HG02884 (cell line): ENCODE data around the gene TRIOBP.

Experiments used
- ATAC-seq: cut with Tn5 transposase; IDR thresholded peaks from one replicate; pipeline ENCODE4 v1.9.1; 2021; ENCODE audit warnings: mild to moderate bottlenecking, moderate library complexity; ENCODE audit not compliant: unreplicated experiment

TRIOBP gene

DNA sequence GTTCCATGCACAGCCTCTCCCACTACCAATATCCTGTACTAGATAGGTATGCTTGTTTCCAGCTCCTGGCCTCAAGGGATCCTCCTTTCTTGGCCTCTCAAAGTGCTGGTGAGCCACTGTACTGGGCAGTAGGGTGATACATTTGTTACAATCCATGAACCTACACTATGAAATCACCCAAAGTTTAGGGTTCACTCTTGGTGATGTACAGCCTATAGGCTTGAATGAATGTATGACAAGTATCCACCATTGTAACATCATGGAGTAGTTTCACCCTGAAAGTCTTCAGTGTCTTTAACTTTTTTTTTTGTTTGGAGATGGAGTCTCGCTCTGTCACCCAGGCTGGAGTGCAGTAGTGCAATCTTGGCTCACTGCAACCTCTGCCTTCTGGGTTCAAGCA is 31.8 kb downstream of the TRIOBP start:
- ATAC-seq = no peak

DNA sequence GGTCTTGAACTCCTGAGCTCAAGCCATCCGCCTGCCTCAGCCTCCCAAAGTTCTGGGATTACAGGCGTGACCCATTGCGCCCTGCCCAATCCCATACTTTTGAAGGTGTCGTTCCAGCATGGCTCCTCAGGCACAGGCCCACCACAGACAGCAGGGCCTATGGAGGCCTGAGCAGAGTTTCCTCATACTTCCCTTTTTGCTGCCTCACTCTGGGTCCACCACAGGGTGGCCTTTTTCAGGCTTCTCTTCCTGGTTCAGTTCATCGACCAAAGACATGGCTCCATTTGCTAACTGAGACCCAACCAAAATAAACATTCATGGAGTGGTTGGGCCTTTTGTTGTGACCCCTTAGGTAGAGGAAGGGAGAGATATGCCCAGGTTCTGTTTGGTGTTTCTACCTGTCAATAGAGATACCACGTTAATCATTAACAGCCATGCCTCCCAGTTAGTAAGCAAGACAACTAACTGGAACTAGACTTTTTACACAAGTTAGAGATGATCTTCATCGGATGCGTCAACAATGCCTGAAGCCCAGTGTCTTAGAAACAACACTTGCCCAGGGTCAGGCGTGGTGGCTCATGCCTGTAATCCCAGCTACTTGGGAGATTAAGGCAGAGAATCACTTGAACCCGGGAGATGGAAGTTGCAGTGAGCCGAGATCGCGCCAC is 35.1 kb downstream of the TRIOBP start:
- no peak for ATAC-seq

DNA sequence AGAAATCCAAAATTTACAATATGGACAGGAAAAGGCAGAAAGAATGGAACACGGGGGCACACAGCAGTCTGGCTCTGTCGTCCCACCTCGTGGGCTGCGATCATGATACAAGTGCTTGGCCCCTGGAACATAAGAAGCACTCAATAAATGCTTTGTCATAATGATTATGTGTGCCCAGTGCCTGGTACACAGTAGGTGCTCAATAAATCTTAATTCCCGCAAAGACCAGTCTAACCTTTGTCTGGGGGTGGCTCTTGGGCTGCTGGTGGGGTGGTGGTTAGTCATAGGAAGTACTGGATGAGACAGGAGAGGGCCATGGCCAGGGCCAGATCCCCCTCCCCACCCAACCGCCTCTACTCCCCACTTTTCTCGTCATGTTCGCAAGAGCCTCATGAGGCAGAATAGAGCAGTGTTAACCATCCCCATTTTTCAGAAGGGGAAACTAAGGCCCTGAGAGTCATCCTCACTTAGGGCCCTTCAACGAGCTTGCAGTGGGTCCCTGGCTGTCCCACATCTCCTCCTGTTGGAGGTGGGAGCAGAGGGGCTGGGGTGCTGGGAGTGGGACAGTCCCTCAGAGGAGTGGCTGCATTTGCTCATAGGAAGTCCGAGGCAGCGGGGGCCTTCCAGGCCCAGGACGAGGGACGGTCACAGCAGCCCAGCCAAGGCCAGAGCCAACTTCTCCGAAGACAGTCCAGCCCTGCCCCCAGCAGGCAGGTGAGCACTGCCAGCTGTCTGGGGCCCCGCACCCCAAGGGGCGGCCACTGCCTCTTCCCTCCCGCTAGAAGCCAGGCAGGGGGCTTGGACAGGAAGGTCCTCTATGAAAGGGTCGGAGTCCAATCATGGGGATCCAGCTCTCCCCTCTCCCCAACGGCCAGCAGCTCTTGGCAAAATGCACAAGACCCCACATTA is 36.1 kb downstream of the TRIOBP start:
- no peak for ATAC-seq

DNA sequence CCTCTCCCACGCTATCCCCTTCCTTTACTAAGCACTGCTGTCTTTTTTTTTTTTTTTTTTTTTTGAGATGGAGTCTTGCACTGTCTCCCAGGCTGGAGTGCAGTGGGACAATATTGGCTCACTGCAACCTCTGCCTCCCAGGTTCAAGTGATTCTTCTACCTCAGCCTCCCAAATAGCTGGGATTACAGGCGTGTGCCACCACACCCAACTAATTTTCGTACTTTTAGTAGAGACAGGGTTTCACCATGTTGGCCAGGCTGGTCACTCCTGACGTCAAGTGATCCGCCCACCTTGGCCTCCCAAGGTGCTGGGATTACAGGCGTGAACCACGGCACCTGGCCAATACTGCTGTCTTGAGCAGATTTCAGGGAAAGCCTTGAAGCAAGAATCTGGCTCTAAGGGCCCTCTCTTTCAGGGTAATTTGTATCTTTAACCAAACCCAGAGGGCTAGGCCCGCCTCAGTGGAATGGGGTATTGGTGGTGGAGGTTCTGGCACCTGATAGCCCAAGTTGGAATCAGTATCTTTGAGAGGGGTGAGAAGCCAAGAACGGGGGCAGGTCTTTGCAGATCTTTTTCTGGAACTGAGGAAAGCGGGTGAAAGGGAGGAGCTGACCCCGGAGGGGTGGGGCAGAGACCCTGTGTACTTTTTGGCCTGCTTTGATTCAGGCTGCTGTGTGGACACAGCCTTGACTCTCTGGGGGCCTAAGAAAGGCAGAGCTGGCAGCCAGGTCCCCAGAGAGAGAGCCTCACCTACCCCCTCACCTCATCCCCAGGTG is 37.0 kb downstream of the TRIOBP start:
- ATAC-seq = no peak

DNA sequence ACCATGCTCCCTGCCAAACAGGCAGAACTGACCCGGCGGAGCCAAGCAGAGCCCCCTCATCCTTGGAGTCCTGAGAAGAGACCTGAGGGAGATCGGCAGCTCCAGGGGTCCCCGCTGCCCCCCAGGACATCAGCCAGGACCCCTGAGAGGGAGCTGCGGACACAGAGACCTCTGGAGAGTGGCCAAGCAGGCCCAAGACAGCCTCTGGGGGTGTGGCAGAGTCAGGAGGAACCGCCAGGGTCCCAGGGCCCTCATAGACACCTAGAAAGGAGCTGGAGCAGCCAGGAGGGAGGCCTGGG is 37.5 kb downstream of the TRIOBP start:
- no peak for ATAC-seq

DNA sequence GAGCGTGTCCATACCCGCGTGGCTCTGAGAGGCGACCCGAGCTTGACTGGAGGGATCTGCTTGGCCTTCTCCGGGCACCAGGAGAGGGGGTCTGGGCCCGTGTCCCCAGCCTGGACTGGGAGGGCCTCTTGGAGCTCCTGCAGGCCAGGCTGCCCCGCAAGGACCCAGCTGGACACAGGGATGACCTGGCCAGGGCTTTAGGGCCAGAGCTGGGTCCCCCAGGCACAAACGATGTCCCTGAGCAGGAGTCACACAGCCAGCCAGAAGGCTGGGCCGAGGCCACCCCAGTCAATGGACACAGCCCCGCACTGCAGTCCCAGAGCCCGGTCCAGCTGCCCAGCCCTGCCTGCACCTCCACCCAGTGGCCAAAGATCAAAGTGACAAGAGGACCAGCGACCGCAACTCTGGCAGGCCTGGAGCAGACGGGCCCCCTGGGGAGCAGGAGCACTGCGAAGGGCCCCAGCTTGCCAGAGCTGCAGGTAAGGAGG is 38.2 kb downstream of the TRIOBP start:
- ATAC-seq = no peak

DNA sequence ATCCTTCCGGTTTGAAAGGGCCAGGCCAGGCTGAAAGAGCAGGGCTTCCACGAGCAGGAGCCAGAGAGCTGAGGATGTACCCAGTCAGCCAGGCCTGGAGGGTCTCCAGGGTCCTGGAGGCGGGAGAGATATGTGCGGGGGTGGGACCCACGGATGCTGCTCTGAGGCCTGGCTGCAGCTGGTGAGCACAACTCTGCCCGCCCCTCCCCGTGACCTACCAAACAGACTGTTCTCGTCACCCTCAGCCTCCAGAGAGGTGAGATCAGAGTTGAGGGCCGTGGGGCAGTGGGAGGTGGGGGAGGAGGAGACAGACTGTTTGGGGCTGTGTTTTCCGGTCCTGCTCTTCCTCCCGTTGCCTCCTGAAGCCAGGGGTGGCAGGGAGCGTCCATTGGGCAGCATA is 42.2 kb downstream of the TRIOBP start:
- no peak for ATAC-seq

DNA sequence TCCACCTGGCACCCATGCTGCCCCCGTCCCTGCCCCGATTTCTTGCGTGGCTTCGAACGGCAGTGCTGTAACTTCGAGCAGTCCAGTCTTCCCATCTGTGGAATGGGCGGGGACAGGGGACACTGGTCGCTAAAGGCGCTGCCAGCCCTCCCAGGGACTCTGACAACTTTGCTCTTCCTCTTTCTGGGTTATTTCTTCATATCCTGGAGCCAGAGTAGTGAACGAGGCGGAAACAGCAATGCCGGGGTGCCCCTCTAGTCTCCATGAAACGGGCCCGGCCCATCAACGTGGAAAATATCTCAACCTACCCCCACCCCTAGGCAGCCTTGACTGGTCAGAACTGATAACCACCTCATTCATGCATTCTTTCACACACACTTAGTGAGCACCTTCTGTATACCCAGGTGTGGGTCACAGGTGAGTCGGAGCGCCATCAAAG is 42.8 kb downstream of the TRIOBP start:
- no peak for ATAC-seq

DNA sequence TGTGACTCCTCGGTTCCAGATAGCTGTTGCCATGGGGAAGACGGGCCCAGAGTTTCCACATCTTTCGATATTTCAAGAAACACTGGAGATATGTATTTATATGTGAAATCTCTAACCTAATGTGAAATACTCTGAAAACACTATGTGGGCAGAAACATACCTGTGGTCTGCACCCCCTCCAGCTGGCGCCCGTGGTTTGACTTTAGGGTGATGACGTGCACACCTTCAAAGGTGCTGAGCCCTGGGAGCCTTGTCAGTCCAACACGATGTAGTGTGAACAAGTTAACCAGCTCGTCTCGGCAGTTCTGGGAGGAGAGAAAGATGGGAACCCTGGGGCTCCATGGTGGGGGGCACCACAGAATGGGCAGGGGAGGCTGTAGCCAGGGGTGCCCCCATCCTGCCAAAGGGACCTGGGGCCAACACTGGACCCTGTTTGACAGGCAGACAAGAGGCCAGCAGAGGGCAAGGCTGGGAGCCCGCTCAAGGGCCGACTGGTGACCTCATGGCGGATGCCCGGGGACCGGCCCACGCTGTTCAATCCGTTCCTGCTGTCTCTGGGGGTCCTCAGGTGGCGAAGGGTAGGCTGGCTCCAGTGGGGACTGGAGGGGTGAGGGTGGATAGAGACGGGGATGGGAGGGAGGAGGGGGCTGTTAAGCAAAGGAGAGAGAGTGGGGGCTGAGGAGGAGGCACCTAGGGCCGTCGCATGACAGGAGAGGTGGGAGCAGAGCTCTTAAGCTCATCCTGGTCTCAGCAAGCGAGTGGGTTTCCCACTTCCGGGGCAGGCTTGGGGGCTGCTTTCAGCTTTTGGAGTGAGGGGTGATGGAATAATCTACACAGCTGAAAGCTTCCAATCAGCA is 43.8 kb downstream of the TRIOBP start:
- no peak for ATAC-seq

DNA sequence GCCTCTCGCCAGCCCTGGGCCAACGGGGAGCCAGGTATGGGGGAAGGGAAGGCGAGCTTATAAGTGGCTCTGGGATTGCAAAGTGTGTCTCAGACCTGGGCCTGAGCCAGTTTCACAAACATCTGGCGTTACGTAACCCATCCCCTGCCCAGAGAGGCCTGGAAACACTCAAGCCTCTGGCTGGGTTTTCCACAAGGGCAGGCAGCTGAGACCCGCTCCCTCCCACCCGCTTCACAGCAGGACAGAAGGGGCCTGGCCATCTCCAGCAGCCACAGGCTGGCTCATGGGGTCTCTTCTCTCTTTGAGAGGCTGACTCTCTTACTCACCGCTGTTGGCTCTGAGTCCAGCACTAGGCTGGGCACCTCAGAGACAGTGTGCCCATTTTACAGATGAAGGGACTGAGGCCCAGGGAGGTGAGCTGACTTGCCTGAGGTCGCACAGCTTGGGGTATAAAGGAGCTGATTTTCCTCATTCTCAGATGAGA is 44.5 kb downstream of the TRIOBP start:
- ATAC-seq = no peak

DNA sequence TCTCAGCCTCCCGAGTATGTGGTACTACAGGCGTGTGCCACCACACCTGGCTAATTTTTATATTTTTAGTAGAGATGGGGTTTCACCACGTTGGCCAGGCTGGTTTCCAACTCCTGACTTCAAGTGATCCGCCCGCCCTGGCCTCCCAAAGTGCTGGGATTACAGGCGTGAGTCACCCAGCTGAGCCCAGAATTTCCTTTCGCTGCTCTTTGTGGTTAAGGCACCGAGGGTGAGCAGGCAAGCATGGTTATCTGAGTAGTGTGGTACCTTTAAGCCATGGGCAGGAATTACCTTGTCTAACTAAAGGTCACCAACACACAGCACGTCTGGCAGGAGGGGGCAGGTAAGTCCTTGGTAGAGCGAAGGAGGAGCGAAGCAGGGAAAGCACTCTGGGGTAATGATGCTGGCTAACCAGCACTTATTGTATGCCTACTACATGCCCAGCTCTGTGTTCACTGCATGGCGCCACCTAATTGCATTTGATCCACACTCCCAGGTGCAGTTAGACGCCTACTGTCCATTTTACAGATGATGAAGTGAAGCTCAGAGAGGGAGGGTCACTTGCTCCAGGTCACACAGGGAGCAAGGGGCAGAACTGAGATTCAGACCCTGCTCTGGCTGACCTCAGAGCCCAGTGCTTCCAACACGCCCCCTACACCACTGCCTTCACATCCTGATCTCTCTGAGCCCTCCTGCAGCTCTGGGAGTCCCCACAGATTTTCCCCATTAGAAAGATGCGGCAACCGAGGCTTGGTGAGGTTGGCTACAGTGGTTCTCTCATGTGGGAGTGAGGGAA is 45.7 kb downstream of the TRIOBP start:
- no peak for ATAC-seq

DNA sequence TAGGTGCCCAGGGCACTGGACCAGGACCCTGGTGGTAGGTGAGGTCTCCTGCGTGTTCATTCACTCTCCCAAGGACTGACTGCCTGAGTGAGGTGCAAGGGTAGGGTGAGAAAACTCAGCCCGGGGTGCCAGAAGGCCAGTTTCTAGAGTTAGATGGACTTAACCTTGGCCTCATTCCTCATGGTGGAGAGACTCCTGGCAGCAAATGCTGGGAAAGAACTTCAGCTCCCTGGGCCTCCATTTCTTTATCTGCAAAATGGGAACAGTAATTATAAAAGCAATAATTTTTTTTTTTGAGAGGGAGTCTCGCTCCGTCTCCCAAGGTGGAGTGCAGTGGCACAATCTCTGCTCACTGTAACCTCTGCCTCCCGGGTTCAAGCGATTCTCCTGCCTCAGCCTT is 47.7 kb downstream of the TRIOBP start:
- no peak for ATAC-seq

DNA sequence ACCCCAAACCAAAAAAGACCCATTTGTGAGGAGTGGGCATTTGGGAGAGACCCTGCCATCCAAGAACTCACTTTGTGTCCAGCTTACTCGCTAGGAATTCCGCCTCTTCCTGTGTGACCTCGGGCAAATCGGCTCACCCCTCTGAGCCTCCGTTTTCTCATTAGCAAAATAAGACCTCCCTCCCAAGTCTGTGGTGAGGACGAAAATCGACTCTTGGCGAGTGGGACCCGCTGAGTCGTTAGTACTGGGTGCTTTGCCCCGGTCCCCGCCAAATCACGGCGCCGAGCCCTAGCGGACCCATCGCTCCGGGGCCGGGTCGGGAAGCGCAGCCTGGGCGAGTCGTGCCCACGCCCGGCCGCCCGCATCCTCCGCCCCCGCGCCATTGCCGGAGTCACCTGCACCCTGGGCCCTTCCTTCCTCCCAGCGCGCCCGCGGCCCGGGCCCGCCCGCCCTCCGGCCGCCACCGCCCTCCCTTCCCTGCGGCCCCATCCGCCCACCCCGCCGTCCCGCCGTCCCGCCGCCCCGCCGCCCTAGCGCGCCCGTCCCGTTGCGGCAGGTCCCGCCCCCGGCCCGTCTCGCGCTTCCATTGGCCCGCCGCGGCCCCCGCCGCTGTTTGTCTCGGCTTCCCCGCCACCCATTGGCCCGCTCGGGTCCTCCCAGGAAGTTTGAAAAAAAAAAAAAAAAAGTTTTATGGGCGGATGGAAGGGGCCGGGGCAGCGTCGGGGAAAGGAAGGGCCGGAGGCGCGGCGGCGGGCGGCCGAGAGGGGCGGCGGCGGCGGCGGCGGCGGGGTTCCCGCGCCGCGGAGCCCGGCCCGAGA is 48.9 kb downstream of the TRIOBP start:
- no peak for ATAC-seq

DNA sequence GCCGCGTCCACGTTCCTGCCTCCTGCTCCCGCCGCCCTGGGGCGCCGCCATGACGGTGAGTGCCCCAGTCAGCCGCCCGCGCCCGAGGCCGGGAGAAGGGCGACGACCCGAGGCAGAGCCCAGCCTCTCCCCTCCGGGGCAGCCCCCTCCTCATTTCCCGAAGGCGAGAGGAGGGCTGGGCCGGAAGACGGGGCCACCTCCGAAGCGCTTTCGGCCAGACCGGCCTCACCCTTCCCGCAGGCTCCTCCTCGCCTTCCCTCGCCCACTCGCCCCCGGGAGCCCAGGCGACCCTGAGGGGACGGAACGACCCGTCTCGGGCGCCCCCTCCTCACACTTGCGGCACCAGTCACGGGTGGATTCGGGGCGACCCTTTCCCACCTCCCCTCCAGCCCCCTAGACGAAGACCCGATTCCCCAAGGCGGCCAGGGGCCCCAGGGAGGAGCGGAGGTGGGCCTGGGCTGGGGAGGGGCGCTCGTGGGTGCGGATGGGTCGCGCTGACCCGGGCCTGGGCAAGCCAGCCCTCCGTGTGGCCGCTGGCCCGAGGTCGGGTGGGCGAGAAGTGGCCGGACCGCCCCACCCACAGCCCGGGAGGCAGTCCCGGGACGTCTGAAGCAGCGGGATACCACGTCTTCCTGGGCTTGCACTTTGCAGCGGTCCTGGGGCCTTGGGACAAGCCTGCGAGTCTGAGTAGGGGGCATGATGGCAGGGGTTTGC is 49.7 kb downstream of the TRIOBP start:
- no peak for ATAC-seq

DNA sequence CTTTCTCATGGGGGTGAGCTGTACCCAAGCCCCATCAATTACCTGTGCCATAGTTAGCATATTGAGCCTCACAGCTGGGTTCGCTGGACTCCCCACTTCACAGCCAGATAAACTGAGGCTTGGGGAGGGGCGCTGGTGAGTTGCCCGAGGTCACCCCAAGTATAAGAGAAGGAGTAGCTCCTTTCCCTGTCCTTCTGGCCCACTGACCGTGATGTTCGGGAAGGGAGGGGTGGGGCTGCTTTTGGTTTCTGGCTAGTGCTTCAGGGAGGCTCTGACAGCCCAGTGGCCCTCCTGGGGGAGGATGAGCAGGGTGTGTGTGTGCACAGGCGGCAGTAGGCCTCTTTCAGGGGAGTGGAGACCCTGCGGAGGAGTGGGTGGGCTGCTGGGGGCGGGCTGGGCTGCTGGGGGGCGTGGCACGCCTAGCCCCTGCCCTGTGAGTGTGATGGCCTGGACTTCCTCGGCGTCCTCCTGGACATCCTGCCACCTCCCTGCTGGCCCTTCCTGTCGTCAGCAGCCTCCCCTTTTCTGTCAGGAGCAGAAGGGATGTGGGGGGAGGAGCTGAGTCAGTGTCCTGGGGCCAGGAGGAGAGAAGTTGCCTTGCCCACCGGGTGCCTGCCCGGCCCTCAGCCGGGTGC is 50.3 kb downstream of the TRIOBP start:
- ATAC-seq = no peak

DNA sequence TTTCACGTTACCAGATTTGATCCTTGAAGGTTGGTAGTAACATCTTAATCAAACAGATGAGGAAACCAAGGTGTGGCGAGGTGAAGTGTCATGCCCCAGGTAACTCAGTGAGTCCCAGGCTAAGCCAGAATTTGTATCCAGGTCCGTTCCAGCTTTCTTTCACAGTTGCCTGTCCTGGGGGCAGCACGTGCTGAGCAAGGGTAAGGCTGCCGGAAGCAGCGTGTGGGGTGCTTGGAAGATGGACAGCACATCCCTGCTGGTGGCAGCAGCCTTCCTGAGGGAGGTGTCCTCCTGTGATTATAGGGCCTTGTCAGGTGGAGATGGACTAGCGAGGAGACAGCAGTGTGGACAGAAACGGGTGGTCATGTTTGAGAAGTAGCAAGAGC is 50.9 kb downstream of the TRIOBP start:
- ATAC-seq = no peak

DNA sequence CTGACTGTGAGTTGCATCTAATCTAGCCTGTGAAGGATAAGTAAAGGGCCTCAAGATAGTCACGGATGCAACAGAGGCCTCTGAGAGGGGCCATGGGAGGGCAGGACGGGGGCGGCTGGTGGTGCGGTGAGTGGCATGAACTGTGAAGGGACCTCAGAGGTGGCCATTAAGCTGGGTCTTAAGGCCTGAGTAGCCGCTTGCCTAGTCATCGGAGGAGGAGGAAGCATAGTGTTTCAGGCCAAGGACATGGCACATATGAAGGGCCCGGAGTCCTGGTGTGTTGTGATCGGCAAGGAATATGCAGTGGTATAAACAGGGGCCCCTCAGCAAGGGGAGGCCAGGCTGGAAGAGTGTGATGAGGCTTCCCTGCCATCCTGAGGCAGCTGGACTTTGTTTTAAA is 51.8 kb downstream of the TRIOBP start:
- ATAC-seq = no peak

DNA sequence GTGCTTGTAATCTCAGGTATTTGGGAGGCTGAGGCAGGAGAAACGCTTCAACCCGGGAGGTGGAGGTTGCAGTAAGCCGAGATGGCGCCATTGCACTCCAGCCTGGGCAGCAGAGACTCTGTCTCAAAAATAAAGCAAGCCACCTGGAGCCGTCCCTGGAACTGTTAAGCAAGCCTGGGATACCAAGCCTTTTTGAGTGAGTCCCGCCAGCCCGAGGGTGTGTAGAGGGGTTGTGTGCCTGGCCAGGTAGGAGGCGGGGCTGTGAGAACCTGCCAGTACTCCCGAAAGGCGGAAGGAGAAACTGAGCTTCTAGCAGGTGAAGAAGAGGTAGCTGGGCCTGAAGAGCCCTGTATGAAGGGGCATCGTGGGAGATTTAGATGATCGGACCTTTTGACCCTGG is 52.4 kb downstream of the TRIOBP start:
- ATAC-seq = no peak
